Measurements from ENCODE around the gene PTPN22. TPM values are rescaled to one million over a fixed set of nuclear protein-coding genes. Genes with fewer than 3 reads are reported as not detected.

PTPN22 gene
- total RNA-seq, 1 donor from 2014 or later = 7.4 TPM

DNA sequence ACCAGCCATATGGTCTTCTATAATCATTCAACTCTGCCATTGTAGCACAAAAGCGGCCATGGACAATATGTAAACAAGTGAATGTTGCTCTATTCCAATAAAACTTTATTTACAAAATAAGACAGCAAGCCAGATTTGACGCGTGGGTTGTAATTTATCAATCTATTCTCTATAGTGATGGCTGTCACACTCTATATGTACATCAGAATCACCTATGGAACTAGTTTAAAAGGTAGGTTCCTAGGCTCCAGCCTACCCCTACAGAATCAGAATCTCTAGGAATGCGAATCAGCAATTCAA, 8.2 kb upstream of the PTPN22 start:
- no peak for DNase-seq (ENCODE audit: extremely low spot score in 2 of 2)
- TF ChIP-seq POLR2A (IDR thresholded peaks at IDR 0.05) = no peak
- no peak for TF ChIP-seq CTCF (IDR thresholded peaks at IDR 0.05)
- Histone ChIP-seq H3K27me3 (no peaks in the 10 kb centered on the region), H3K27ac (no peak overlapping the region), H3K9me3 (no peaks in the 10 kb centered on the region), H3K4me1 (no peaks in the 10 kb centered on the region), H3K4me3 (no peak overlapping the region), H3K36me3 (no peaks in the 10 kb centered on the region)
- intact Hi-C loops (cut with DNase I) = no loop called here

DNA sequence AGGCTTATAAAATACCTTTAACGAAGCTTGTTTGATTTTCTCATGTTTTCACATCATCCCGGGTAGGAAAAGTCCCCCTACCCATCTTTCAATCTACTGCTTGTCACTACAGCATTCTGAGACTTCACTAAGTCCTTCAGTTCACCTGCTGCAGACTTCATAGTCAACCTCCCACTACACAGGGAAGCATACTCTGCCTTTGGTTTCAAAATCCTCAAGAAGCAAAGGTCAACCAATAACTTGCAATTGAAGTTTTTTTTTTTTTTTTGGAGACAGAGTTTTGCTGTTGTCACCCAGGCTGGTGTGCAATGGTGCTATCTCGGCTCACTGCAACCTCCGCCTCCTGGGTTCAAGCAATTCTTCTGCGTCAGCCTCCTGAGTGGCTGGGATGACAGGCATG, 4.7 kb upstream of the PTPN22 start:
- no peaks in the 10 kb centered on the region for H3K27me3 ChIP-seq
- no peak for TF ChIP-seq POLR2A (IDR thresholded peaks at IDR 0.05)
- no peak for TF ChIP-seq CTCF (IDR thresholded peaks at IDR 0.05)
- TF ChIP-seq POLR2AphosphoS5 (IDR thresholded peaks at IDR 0.05; ENCODE audit: insufficient read depth in 1 of 2, low read depth in 1 of 2) = no peak
- DNase-seq (ENCODE audit: extremely low spot score in 2 of 2) = no peak
- H3K27ac ChIP-seq = no peak overlapping the region
- H3K9me3 ChIP-seq = no peaks in the 10 kb centered on the region
- H3K36me3 ChIP-seq = no peaks in the 10 kb centered on the region
- H3K4me3 ChIP-seq = no peak overlapping the region
- intact Hi-C loops (cut with DNase I) = no loop called here
- no peaks in the 10 kb centered on the region for H3K4me1 ChIP-seq

DNA sequence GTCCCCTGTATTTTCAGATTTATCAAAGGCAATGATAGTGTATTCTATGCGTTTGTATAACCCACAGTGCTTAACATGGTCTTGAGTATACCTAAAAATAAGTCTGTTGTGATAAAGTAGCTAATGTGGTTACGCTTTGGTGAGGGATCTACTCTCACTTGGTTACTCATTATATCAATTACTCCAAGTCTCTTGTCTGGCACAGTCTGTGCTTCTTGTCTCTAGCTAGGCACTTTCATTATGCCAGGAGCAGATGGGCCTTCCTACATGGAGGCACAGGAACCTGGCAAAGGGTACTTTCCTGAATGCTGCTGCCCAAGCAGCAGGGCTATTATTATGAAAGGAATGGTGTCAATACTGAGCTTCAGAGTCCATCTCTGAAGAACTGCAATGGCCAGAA, 4.2 kb upstream of the PTPN22 start:
- no peak for DNase-seq (ENCODE audit: extremely low spot score in 2 of 2)
- no peaks in the 10 kb centered on the region for H3K36me3 ChIP-seq
- H3K27ac ChIP-seq = no peak overlapping the region
- no peak overlapping the region for H3K4me3 ChIP-seq
- no peaks in the 10 kb centered on the region for H3K9me3 ChIP-seq
- no peaks in the 10 kb centered on the region for H3K4me1 ChIP-seq
- H3K27me3 ChIP-seq = no peaks in the 10 kb centered on the region
- TF ChIP-seq CTCF (IDR thresholded peaks at IDR 0.05) (no peak), POLR2A (IDR thresholded peaks at IDR 0.05) (no peak), POLR2AphosphoS5 (IDR thresholded peaks at IDR 0.05; ENCODE audit: insufficient read depth in 1 of 2, low read depth in 1 of 2) (no peak)
- intact Hi-C loops (cut with DNase I) = no loop called here

GRCh38 chr1:113874012-113874879, 2.7 kb upstream of the PTPN22 start:
- no peak for TF ChIP-seq CTCF (IDR thresholded peaks at IDR 0.05)
- no peak for TF ChIP-seq POLR2A (IDR thresholded peaks at IDR 0.05)
- no peak for TF ChIP-seq POLR2AphosphoS5 (IDR thresholded peaks at IDR 0.05; ENCODE audit: insufficient read depth in 1 of 2, low read depth in 1 of 2)
- H3K27ac ChIP-seq = no peak overlapping the region

GRCh38 chr1:113872219-113872935, 865 bp upstream of the PTPN22 start:
- intact Hi-C loops (cut with DNase I) = no loop called here
- peak overlapping the region; percentile 2 for H3K27ac ChIP-seq

More at GRCh38 chr1:113874012-113874879, 2.7 kb upstream of the PTPN22 start:
- Histone ChIP-seq H3K9me3 (no peaks in the 10 kb centered on the region), H3K4me3 (no peak overlapping the region), H3K27me3 (no peaks in the 10 kb centered on the region), H3K36me3 (no peaks in the 10 kb centered on the region), H3K4me1 (no peaks in the 10 kb centered on the region)
- DNase-seq (ENCODE audit: extremely low spot score in 2 of 2) = no peak
- intact Hi-C loops (cut with DNase I) = no loop called here

More at GRCh38 chr1:113872219-113872935, 865 bp upstream of the PTPN22 start:
- Histone ChIP-seq H3K27me3 (no peaks in the 10 kb centered on the region), H3K9me3 (no peaks in the 10 kb centered on the region), H3K4me3 (no peak overlapping the region), H3K4me1 (no peaks in the 10 kb centered on the region), H3K36me3 (no peaks in the 10 kb centered on the region)
- DNase-seq (ENCODE audit: extremely low spot score in 2 of 2) = no peak
- TF ChIP-seq CTCF (IDR thresholded peaks at IDR 0.05) = no peak
- TF ChIP-seq POLR2A (IDR thresholded peaks at IDR 0.05) = no peak
- no peak for TF ChIP-seq POLR2AphosphoS5 (IDR thresholded peaks at IDR 0.05; ENCODE audit: insufficient read depth in 1 of 2, low read depth in 1 of 2)
